ENCODE results near the gene GPR75. TPM values are rescaled to one million over a fixed set of nuclear protein-coding genes. Genes with fewer than 3 reads are reported as not detected.

The GPR75 gene
- total and polyA plus RNA-seq, 2 of the 8 experiments (the other 6 are each of a cell fraction or from before 2014, with no cell fraction given): 3.5 to 4.3 TPM

DNA sequence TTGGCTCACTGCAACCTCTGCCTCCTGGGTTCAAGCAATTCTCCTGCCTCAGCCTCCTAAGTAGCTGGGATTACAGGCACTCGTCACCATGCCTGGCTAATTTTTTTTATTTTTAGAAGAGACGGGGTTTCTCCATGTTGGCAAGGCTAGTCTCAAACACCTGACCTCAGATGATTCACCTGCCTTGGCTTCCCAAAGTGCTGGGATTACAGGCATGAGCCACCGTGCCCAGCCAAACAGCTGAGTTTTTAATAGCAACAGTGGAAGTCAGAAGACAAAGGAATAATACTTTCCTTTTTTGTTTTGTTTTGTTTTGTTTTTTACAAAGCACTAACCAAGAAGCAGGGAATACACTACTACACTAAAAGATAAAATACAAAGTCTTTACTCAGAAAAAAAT is 16.9 kb downstream of the GPR75 start (continued):
- TF ChIP-seq, protein P1, sequence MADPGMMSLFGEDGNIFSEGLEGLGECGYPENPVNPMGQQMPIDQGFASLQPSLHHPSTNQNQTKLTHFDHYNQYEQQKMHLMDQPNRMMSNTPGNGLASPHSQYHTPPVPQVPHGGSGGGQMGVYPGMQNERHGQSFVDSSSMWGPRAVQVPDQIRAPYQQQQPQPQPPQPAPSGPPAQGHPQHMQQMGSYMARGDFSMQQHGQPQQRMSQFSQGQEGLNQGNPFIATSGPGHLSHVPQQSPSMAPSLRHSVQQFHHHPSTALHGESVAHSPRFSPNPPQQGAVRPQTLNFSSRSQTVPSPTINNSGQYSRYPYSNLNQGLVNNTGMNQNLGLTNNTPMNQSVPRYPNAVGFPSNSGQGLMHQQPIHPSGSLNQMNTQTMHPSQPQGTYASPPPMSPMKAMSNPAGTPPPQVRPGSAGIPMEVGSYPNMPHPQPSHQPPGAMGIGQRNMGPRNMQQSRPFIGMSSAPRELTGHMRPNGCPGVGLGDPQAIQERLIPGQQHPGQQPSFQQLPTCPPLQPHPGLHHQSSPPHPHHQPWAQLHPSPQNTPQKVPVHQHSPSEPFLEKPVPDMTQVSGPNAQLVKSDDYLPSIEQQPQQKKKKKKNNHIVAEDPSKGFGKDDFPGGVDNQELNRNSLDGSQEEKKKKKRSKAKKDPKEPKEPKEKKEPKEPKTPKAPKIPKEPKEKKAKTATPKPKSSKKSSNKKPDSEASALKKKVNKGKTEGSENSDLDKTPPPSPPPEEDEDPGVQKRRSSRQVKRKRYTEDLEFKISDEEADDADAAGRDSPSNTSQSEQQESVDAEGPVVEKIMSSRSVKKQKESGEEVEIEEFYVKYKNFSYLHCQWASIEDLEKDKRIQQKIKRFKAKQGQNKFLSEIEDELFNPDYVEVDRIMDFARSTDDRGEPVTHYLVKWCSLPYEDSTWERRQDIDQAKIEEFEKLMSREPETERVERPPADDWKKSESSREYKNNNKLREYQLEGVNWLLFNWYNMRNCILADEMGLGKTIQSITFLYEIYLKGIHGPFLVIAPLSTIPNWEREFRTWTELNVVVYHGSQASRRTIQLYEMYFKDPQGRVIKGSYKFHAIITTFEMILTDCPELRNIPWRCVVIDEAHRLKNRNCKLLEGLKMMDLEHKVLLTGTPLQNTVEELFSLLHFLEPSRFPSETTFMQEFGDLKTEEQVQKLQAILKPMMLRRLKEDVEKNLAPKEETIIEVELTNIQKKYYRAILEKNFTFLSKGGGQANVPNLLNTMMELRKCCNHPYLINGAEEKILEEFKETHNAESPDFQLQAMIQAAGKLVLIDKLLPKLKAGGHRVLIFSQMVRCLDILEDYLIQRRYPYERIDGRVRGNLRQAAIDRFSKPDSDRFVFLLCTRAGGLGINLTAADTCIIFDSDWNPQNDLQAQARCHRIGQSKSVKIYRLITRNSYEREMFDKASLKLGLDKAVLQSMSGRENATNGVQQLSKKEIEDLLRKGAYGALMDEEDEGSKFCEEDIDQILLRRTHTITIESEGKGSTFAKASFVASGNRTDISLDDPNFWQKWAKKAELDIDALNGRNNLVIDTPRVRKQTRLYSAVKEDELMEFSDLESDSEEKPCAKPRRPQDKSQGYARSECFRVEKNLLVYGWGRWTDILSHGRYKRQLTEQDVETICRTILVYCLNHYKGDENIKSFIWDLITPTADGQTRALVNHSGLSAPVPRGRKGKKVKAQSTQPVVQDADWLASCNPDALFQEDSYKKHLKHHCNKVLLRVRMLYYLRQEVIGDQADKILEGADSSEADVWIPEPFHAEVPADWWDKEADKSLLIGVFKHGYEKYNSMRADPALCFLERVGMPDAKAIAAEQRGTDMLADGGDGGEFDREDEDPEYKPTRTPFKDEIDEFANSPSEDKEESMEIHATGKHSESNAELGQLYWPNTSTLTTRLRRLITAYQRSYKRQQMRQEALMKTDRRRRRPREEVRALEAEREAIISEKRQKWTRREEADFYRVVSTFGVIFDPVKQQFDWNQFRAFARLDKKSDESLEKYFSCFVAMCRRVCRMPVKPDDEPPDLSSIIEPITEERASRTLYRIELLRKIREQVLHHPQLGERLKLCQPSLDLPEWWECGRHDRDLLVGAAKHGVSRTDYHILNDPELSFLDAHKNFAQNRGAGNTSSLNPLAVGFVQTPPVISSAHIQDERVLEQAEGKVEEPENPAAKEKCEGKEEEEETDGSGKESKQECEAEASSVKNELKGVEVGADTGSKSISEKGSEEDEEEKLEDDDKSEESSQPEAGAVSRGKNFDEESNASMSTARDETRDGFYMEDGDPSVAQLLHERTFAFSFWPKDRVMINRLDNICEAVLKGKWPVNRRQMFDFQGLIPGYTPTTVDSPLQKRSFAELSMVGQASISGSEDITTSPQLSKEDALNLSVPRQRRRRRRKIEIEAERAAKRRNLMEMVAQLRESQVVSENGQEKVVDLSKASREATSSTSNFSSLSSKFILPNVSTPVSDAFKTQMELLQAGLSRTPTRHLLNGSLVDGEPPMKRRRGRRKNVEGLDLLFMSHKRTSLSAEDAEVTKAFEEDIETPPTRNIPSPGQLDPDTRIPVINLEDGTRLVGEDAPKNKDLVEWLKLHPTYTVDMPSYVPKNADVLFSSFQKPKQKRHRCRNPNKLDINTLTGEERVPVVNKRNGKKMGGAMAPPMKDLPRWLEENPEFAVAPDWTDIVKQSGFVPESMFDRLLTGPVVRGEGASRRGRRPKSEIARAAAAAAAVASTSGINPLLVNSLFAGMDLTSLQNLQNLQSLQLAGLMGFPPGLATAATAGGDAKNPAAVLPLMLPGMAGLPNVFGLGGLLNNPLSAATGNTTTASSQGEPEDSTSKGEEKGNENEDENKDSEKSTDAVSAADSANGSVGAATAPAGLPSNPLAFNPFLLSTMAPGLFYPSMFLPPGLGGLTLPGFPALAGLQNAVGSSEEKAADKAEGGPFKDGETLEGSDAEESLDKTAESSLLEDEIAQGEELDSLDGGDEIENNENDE (IDR thresholded peaks at IDR 0.05; ENCODE audit: insufficient replicate concordance, low read length): no peak
- TF ChIP-seq TAF7 (optimal IDR thresholded peaks at IDR 0.05; ENCODE audit: borderline replicate concordance, low read depth, low read length): no peak
- no peak for TF ChIP-seq BACH1 (IDR thresholded peaks at IDR 0.05; ENCODE audit: low read length)
- no peak for TF ChIP-seq JUND (IDR thresholded peaks at IDR 0.05; ENCODE audit: low read length)
- TF ChIP-seq RXRA (IDR thresholded peaks at IDR 0.05; ENCODE audit: insufficient read depth, low read depth, low read length): no peak

All from H1 (cell line).